GM19025 (cell line): ENCODE measurements around the gene COCH.

Source experiments
- ATAC-seq: cut with Tn5 transposase; IDR thresholded peaks from one replicate; pipeline ENCODE4 v1.9.1; 2021; ENCODE audit warnings: mild to moderate bottlenecking, low read depth, moderate library complexity; ENCODE audit not compliant: unreplicated experiment

Gene COCH

DNA sequence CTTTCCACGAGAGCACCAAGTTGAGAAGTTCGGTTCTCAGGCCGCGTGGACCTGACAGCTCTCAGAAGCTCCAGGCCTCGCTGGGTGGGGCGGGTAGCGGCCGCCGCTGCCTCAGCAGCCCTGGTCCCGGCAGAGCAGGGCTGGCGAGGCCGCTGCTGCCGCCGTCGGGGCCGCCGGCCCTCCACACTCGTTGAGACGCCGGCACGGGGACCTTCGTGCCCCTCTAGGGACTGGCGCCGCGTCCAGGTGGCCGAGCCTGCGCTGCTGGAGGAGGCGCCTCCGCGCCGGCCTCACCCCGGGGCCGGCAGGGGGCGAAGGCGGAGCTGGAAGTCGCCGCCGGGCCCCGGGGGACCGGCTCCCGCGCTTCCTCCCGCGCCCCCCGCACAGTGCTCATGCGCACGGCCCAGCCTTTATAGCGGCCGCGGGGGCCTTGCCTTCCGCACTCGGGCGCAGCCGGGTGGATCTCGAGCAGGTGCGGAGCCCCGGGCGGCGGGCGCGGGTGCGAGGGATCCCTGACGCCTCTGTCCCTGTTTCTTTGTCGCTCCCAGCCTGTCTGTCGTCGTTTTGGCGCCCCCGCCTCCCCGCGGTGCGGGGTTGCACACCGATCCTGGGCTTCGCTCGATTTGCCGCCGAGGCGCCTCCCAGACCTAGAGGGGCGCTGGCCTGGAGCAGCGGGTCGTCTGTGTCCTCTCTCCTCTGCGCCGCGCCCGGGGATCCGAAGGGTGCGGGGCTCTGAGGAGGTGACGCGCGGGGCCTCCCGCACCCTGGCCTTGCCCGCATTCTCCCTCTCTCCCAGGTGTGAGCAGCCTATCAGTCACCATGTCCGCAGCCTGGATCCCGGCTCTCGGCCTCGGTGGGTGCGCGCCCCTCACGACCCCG, at the start of gene COCH:
Gene COCH (plus strand): TSS at position 440 of the 879 bp plus-strand sequence. CDS start 380 bp downstream, at position 820.
- peak; percentile 80 for ATAC-seq

DNA sequence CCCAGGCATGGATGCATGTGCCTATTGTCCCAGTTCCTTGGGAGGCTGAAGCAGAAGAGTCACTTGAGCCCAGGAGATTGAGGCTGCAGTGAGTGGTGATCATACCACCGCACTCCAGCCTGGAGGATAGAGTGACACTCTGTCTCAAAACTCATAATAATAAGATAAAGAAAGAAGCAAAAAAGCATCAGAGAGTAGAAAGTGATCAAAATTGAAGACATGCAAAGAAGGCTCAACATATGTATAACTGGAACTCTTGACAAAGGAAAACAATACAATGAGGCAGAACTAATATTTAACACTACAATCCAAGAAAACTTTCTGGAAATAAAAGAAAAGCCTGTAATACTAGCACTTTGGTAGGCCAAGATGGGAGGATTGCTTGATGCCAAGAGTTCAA, 48.3 kb upstream of the COCH start:
- no peak for ATAC-seq

DNA sequence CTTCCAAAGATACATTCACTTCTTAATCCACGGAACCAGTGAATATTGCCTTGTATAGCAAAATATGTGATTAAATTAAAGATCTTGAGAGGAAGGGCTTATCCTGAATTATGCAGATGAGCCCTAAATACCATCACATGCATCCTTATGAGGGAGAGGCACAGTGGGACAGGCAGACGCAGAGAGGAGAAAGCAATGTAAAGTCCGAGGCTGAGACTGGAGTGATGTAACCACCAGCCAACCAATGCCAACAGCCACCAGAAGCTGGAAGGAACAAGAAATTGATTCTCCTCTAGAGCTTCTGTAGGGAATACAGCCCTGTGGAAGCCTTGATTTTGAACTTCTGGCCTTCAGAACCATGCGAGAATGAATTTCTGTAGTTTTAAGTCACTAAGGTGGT, 44.5 kb upstream of the COCH start:
- no peak for ATAC-seq

DNA sequence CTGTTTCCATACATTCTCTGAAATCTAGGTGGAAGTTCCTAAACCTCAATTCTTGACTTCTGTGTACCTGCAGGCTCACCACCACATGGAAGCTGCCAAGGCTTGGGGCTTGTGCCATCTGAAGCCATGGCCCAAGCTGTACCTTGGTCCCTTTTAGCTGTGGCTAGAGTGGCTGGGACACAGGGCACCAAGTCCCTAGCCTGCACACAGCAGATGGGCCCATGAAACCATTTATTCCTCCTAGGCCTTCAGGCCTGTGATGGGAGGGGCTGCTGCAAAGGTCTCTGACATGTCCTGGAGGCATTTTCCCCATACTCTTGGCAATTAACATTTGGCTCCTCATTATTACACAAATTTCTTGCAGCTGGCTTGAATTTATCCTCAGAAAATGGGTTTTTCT, 40.0 kb upstream of the COCH start:
- ATAC-seq, result no peak

DNA sequence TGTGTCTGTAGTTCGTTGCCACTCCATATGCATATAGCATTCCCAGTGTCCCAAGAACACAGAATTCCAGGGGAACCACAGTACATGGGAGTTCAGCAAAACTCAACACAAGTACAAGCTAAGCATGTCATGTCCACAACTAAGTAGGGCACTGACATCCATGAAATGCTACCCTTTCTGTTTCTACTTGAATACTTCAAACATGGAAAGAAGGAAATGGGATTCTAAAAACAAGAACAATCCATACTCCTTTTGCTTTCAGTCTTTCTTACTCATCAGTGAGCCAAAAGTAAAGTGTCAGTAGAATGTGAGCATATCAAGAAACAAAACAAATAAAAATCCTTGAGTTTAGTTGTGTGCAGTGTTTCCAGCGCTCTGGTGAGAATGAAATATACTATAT, 36.0 kb upstream of the COCH start:
- no peak for ATAC-seq

DNA sequence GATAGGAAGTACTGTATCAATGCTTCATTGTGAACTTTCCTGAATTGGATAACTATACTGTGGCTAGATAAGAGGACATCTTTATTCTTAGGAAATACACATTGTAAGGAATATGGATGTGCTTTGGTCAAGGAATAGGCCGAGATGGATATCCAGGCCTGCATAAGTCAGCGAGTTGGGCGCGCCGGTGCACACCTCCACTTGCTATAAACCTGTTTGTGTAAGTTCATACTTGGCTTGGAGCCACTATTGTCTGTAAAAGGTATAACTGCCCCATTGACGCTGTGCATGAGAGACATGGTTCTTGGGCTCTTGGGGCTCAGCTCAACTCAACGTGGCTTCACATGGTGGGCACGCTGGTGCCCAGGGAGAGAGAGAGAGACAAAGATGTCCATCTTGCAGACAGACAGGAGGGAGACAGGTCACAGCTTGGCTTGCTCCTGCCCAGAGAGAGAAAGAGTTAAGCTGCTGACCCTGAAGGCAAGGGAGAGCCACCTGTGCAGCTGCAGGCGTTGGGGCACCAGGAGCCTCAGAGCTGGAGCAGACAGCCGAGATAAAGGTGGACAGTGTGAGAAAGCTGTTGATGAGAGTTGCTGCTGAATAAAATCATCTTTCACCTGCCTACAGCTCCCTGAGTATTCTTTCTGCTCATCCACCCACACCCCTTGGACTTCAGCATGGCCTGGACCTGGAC, 34.1 kb upstream of the COCH start:
- no peak for ATAC-seq

DNA sequence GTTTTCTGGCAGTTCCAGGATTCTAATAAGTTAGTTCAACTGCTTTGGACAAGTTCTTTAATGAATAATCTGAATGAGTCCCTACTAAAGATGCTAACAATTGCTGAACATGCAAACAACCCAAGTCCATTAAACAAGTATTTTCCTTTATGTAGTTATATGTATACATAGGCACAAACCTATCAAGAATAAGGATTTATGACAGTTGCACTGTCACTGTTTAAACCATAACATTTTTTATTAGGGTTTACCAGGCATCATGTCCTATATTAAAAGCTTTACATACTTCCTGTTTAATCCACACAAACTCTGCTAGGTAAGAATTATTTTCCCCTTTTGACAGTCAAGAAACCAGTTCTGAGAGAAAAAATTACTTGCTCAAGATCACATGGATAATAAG, 31.9 kb upstream of the COCH start:
- ATAC-seq, result no peak

DNA sequence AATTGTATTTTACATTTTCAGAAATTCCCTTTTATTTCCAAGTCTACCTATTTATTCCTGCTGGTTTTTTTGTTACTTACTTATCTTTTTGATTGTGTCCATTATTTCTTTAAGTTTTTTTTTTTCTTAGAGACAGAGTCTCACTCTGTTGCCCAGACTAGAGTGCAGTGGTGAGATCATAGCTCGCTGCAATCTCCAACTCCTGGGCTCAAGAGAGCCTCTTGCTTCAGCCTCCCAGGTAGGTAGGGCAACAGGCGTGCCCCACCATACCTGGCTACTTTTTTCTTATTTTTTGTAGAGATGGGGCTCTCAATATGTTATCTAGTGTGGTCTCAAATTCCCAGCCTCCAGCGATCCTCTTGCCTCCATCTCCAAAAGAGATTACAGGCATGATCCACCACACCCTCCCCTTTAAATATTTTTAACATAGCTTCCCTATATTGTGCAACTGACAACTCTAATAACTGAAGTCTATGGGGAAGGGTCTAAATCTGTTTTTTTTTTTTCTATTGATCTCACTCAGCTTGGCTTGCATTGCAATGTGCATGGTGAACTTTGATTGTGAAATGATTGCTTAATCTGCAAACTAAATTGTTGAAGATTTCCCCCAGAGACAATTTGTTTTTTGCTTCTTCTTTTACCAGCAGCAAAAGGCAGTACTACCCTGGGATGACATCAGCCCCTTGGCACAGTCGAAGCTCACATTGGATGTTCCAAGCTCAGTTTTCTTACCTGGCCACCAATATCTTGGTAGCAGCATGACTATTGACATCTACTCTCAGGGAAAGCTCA, 25.7 kb upstream of the COCH start:
- no peak for ATAC-seq

DNA sequence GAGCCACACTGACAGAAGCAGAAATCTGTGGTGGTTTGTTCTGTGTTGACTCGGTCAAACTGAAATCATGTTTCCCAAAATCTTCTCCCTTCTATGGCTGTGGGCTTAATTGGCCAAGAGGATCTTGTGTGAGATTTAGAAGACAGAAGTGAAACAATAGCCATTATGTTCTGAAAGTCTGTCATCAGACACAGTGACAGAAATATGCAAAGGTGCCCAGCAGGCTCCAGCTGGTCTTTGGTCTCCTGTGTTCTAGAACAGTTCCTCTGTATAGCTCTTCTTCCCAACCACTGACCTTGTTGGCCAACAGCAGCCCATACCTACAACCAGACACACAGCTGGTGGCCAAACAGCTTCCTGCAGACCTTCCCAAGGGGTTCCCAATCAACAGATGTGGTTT, 25.0 kb upstream of the COCH start:
- peak; percentile 90 for ATAC-seq

DNA sequence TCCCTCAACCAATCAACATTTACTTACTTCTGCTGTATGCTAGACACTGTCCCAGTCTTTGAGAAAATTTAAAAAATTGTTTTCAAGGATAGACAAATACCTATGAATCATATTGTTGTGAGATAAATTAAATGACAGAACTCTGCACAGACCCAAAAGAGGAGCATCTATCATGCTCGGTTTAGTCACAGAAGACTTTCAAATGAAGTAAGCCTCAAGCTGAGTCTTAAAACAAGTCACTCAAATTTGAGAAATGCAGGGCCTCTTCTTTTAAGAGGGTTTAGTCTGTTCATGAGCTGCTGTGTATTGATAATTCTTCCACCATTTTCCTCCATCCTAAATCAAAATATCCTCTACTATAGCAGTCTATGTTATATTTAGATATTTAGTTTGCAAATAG, 24.4 kb upstream of the COCH start:
- no peak for ATAC-seq

DNA sequence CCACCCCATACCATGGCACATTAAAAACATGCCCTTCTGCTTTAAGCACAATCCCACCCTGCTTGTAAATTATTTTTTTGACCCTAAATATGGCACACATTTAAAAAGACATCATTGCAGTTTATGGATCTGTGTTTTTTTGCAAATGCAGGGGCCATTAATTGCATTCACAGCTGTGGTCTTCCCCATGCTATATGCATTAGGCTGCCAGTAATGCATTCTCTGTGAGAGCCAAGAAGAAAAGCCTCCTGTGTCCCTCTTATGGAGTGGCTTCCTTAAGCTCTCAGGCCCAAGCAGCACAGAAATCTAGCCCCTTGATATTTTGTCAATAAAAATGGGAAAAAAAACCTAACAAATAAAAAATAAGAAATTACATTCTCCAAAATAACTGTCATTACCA, 20.4 kb upstream of the COCH start:
- no peak for ATAC-seq

DNA sequence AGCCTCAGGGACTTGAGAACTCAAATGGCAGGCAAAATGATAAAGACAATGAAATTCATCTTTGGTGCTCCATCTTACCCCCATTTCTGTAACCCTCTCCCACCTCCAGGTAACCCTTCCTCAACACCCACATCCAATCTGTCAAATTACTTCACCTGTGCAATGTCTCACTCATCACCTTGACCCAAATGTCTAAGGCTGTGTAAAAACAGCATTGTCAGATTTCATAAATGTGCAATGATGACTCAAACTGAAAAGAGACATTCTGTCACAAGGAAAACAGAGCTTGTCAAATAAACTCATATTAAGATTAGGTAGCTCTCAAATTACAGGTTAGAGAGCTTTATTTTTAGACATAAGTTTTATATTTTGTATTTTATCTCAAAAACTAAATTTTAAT, 19.9 kb upstream of the COCH start:
- ATAC-seq, result no peak

DNA sequence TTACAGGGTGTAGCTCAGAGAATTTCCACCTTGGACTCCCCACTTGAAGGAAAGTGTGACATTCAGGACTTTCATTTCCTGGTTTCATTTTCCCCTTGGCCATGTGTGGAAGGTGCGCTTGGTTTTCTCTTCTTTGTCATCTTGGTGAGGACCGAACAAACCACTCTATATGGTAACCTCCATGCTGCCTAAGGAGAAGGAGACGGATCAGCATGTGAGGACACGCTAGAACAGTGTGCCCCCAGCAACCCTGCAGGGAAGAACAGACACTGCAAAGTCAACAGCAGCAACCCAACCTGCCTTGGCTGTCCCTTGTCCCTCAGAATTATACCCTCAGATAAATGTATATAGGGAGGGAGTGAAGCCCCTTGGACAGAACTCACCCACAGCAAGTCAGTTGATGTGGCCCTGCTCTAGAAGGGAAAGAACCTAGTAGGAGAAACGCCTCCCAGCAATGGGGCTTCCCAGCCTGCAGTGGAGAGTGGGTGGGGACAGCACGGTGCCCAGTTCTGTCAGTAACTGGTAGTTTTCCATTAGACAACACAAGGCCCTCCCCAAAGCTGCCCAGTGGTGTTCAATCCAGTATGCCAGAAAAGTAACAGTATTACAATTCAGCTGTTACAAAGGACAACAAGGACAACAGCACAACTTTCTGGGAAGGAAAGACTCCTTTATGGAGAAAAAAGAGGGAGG, 18.9 kb upstream of the COCH start:
- peak; percentile 86 for ATAC-seq

DNA sequence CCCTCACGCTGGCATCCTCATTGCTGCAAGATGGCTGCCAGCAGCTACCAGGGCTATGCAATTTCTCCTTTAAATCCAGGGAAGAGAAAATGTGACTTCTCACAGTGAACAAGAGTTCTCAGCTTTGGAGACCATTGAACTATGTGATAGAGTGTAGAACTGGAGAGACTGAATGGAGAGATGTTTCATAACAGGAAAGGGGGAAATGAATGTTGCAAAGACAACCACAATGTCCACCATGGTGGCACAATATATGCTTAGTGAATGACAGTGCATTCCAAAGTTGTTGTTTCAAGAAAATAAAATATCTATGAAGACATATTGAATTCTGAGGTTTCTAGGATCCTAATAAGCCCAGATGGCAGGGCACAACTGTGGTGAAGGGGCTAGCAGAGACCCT, 13.2 kb upstream of the COCH start:
- no peak for ATAC-seq

DNA sequence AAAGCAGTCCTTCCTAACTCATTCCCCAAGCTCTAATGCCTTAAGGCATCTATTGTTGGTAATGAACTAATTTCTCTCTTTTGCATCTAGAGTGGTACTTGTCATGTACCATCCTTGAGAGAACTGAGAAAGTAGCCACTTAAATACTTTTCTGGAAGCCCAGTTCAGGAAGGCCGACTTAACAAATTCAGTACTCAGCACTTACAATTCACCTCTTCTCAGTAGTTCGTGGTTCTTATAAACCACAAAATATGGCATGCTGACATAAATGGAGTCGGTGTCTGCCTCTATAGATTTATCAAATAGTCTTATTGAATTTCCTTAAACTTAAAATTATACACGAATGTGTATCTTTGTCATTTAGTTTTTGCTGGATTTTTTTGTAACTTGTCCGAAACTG, 9.4 kb upstream of the COCH start:
- no peak for ATAC-seq

DNA sequence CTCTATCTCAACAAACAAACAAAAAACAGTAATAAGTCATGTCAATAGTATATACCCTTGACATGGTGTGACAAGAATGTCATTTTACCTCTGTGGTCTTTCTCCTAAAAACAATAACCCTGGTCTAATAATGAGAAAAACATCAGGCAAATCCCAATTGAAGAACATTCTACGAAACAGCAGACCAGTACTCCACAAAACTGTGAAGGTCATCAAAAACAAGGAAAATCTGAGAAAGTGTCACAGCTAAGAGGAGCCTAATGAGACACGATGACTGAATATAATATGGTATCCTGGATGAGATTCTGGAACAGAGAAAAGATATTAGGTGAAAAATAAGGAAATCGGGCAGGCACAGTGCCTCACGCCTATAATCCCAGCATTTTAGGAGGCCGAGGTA, 5.6 kb upstream of the COCH start:
- no peak for ATAC-seq

DNA sequence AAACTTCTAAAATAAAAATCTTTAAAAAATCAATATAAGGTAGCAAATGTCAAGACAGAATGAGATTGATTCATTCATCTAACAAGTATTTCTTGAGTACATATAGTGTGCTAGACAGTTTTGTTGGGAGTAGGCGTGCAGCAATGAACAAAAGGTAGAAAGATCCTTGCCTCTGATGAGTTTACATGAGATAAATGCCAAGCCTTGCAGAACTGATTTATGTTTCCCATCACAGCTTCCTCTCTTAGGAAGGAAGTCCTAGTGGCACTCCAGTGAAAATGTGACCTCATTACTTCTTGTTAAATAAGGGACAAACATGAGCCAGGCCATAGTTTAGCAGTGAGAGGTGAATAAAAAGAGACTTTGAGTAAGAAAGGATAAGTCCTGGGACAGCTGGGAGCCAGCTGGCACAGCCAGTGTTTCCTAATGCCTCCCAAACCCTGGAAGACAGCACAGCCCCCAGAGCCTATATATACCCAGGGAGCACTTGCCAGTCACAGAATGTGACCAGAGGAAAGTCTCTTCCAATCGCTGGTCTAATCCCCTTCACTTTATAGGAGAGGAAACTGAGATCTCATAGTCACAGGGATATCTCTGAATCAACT, 4.7 kb upstream of the COCH start:
- ATAC-seq, result no peak

DNA sequence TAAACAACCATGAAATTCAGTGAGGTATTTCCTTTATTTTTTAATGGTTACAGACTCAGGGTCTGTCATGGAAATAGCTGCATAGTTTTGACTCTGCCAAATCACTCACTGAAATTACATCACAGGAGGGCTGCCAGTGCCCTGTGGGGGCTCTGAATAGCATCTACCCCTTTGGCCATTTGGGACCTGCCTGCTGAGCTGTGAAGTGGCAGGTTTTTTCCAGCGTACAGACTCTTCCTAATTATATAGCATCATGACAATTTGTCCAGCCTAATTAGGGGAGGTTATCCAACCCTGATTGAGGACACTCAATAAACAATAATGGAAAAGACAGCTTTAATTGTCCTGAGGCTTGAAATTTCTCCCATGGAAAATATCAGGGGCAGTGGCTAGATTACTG, 1.8 kb upstream of the COCH start:
- ATAC-seq, result no peak

DNA sequence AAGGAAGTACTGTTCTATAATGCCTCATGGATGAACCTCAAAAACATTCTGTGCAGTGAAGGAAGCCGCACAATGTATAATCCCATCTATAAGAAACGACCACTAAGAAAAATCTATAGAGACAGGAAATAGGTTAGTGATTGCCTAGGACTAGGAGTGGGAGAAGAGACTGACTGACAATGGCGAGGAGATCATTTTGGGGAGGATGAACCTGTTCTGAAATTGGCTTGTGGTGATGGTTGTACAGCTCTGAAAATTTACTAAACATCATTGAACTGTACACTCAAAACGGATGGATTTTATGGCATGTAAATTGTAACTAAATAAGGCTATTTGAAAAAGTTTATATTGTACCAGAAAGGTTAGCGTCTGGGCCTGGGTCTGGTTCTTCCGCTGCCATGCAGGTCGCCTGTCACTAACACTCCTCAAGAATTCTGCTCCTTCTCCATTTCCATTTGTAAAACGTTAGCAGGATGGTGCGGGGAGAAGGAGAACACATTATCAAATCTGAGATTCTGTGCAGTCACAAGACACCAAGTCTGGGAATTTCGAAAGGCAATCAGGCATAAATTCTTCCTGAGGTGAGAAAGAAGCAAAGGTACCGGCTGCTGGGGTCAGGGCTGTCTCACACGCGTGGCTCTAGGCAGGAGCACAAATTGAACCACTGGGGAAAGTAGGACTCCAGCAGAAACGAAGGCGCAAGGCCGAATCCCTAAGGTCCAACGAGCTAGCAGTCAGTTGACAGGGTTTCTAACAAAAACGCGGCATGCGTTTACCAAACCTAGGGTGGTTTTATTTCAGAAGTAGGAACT, 845 bp upstream of the COCH start:
- no peak for ATAC-seq
